Measurements from ENCODE around the gene POP4. TPM values are rescaled to one million over a fixed set of nuclear protein-coding genes. Genes with fewer than 3 reads are reported as not detected.

POP4 gene
- total RNA-seq, 4 donors from 2014 or later: 52.8 to 73.5 (median 71.5) TPM

DNA sequence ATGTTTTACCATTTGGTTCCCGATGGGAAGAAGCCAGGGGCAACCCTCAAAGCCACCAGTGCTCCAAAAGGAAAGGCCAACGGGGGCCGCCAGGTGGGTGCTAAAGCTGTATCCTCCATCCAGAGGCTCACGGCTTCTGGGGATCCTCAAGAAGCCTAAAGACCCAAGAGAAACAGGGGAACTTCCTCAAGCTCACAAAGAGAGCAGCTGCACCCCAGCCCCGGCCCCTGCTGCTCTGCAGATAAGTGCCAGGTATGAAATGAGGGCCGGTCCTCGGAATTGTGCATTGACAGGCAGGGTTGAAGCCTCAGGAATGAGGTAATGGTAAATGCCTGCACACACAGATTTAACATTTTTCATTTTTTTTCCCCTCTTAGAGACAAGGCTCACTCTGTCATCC, 8.0 kb upstream of the POP4 start:
- Histone ChIP-seq H3K4me1 (no peaks in the 10 kb centered on the region), H3K27me3 (peaks cover 0 to 52% (median 15%) of the 10 kb centered on the region in 4 donors), H3K27ac (replicated peaks in 1 of 4) (no peak overlapping the region), H3K36me3 (no peaks in the 10 kb centered on the region), H3K9me3 (no peaks in the 10 kb centered on the region), H3K4me3 (no peak overlapping the region)
- intact Hi-C loops (cut with DNase I): no loop called here
- WGBS: 70% methylated on average over 7 of the region's 7 CpGs
- DNase-seq (ENCODE audit: extremely low spot score): no peak
- TF ChIP-seq POLR2AphosphoS5 (IDR thresholded peaks at IDR 0.05) (no peak), EP300 (IDR thresholded peaks at IDR 0.05) (no peak), POLR2A (IDR thresholded peaks at IDR 0.05; ENCODE audit: low read depth) (no peak)
- TF ChIP-seq, protein P1, sequence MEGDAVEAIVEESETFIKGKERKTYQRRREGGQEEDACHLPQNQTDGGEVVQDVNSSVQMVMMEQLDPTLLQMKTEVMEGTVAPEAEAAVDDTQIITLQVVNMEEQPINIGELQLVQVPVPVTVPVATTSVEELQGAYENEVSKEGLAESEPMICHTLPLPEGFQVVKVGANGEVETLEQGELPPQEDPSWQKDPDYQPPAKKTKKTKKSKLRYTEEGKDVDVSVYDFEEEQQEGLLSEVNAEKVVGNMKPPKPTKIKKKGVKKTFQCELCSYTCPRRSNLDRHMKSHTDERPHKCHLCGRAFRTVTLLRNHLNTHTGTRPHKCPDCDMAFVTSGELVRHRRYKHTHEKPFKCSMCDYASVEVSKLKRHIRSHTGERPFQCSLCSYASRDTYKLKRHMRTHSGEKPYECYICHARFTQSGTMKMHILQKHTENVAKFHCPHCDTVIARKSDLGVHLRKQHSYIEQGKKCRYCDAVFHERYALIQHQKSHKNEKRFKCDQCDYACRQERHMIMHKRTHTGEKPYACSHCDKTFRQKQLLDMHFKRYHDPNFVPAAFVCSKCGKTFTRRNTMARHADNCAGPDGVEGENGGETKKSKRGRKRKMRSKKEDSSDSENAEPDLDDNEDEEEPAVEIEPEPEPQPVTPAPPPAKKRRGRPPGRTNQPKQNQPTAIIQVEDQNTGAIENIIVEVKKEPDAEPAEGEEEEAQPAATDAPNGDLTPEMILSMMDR (IDR thresholded peaks at IDR 0.05): no peak

DNA sequence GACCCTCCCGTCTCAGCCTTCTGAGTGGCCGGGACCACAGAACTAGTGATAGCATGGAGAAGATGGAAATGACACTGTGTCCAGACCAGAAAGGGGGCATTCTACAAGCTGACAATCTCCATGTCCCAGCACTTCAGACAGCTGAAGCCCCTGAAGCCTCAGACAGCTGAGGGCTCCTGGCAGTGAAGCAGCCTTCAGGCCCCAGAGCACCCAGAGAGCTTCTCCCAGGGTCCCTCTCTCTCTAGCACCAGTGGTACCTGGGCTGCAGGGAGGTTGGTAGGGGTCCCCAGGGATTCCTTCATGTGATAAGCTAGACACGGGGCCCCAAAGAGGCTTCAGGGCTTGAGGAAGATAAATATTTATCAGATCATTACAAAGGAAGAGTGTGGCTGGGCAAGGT, 7.6 kb upstream of the POP4 start:
- Histone ChIP-seq H3K4me3 (no peak overlapping the region), H3K4me1 (no peaks in the 10 kb centered on the region), H3K27ac (replicated peaks in 1 of 4) (no peak overlapping the region), H3K9me3 (no peaks in the 10 kb centered on the region), H3K36me3 (no peaks in the 10 kb centered on the region), H3K27me3 (peaks cover 0 to 50% (median 15%) of the 10 kb centered on the region in 4 donors)
- intact Hi-C loops (cut with DNase I): no loop called here
- 67% methylated on average over 3 of the region's 3 CpGs for WGBS
- no peak for DNase-seq (ENCODE audit: extremely low spot score)
- no peak for TF ChIP-seq POLR2A (IDR thresholded peaks at IDR 0.05; ENCODE audit: low read depth)
- TF ChIP-seq, protein P1 (IDR thresholded peaks at IDR 0.05): no peak
- TF ChIP-seq POLR2AphosphoS5 (IDR thresholded peaks at IDR 0.05): no peak
- TF ChIP-seq EP300 (IDR thresholded peaks at IDR 0.05): no peak

DNA sequence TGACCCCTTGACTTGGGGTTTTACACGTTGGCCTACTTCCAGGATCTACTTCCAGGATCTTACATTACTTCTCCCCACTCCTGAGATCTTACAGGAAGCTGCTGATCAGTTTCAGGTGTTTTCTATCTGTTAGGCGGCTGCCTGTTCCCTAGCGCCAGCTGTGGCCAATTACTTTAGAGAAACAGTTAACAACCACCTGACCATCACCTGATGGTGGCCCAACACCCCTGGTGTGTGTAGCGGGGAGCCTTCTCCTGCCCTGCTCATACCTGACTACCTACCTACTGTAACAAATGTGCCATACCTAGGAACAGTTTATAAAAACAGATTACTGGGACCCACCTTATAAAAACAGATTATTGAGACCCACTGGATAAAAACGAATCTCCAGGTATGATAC, 2.8 kb upstream of the POP4 start:
- H3K9me3 ChIP-seq: no peaks in the 10 kb centered on the region
- 65% methylated on average over 5 of the region's 5 CpGs for WGBS
- H3K4me3 ChIP-seq: no peak overlapping the region
- no peak overlapping the region for H3K27ac ChIP-seq (replicated peaks in 1 of 4)
- intact Hi-C loops (cut with DNase I): loop anchor here (10.0 kb wide), 1 partner anchor 211 kb away; the partner anchor contains the start of gene CCNE1
- DNase-seq (ENCODE audit: extremely low spot score): no peak
- TF ChIP-seq, protein P1 (IDR thresholded peaks at IDR 0.05): no peak
- no peak for TF ChIP-seq POLR2A (IDR thresholded peaks at IDR 0.05; ENCODE audit: low read depth)
- TF ChIP-seq EP300 (IDR thresholded peaks at IDR 0.05): no peak
- TF ChIP-seq POLR2AphosphoS5 (IDR thresholded peaks at IDR 0.05): no peak
- H3K36me3 ChIP-seq: no peaks in the 10 kb centered on the region
- peaks cover 15 to 26% (median 18%) of the 10 kb centered on the region in 4 donors for H3K4me1 ChIP-seq
- H3K27me3 ChIP-seq: peaks cover 0 to 4% (median 0%) of the 10 kb centered on the region in 4 donors

DNA sequence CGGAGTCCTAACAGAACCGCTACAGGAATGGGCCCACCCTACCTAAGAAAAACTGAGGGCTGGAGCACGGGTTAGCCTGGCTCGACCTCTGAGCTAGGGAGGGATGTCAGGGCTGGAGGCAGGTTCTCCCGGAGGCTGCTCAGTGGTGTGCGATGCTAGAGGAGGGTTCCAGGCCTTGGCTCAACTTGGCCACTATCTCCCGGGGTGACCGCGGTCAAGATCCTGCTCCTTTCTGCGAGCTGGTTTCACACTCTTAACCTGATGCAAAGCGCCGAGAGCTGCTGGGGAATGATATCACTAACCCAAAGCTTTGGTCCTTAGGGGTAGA, 301 bp downstream of the POP4 start:
- Histone ChIP-seq H3K9me3 (no peaks in the 10 kb centered on the region), H3K36me3 (peaks cover 18 to 28% (median 21%) of the 10 kb centered on the region in 4 donors), H3K27ac (replicated peaks in 1 of 4) (peak overlapping the region; percentile 92 to 98 (median 94)), H3K4me3 (peak overlapping the region; percentile 64 to 89 (median 80)), H3K27me3 (no peaks in the 10 kb centered on the region), H3K4me1 (peaks cover 15 to 39% (median 29%) of the 10 kb centered on the region in 4 donors)
- no peak for TF ChIP-seq EP300 (IDR thresholded peaks at IDR 0.05)
- TF ChIP-seq POLR2A (IDR thresholded peaks at IDR 0.05; ENCODE audit: low read depth): no peak
- TF ChIP-seq, protein P1 (IDR thresholded peaks at IDR 0.05): no peak
- no peak for TF ChIP-seq POLR2AphosphoS5 (IDR thresholded peaks at IDR 0.05)
- 7% methylated on average over 3 of the region's 12 CpGs for WGBS
- intact Hi-C loops (cut with DNase I): loop anchor here (2.0 to 10.0 kb wide), 2 partner anchors 58 to 208 kb away; partner anchors contain the start of genes CCNE1 and PLEKHF1
- no peak for DNase-seq (ENCODE audit: extremely low spot score)

DNA sequence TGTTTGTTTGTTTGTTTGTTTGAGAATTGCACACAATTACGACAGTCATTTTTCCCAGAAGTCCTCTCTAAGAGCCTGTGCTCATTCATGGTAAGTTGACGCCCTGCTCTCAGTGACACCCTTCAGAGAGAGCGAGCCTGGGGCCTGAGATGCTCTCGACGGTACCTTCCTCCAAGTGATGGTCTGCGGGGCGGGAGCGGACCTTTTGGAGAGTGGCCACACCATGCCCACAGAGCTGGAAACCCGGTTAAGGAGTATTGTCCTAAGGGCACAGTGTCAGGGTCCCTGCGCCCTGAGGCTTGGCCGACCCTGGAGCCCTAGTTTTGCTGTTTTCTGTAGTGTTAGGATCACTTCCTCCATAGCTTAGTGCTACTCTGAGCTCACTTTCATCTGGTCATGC, 3.6 kb downstream of the POP4 start:
- peaks cover 15 to 38% (median 29%) of the 10 kb centered on the region in 4 donors for H3K4me1 ChIP-seq
- no peak overlapping the region for H3K4me3 ChIP-seq
- no peaks in the 10 kb centered on the region for H3K27me3 ChIP-seq
- H3K36me3 ChIP-seq: peaks cover 48 to 61% (median 53%) of the 10 kb centered on the region in 4 donors
- TF ChIP-seq EP300 (IDR thresholded peaks at IDR 0.05) (no peak), POLR2AphosphoS5 (IDR thresholded peaks at IDR 0.05) (no peak), POLR2A (IDR thresholded peaks at IDR 0.05; ENCODE audit: low read depth) (no peak)
- TF ChIP-seq, protein P1 (IDR thresholded peaks at IDR 0.05): no peak
- 94% methylated on average over 11 of the region's 11 CpGs for WGBS
- no peak for DNase-seq (ENCODE audit: extremely low spot score)
- H3K27ac ChIP-seq (replicated peaks in 1 of 4): no peak overlapping the region
- intact Hi-C loops (cut with DNase I): loop anchor here (1.0 to 10.0 kb wide), 3 partner anchors 82 to 205 kb away; partner anchors contain the start of gene CCNE1
- no peaks in the 10 kb centered on the region for H3K9me3 ChIP-seq

Data from esophagus muscularis mucosa (tissue), 4 donors.